ENCODE data around the gene PCYT2.

Gene PCYT2

DNA sequence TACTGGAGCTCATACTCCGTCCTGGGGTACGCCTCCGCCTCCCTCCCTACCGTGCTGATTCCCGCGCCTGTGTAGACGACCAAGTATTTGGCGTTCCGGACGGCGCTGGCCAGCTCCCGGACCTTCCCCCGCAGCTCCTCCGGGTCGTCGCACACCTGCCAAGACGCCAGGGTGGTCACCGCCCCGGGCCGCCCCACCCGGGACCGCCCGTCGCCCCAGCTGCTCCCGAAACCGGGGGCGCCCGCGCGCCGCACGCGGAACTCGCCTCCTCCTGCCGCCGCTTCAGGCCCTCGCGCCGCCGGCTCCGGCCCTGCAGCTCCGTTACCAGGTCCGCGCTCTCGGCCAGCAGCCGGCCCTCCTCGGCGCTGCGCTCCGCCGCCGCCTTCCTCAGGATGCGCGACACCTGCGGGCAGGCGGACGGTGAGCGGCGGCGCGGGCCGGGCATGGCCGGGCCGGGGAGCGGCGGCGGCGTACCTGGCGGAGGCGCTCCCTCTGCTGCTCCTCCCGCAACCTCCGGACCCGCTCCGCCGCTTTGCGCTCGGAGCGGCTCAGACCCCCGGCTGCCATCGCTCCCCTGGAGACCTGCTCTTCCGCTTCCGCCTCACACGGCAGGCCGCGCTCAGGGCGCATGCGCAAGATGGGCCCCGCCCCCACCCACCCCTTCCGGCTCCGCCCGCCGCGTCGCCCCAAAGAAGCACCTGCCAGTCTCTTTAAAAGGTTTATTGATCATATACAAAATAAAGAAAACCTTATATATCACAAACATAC is 6.5 kb upstream of the PCYT2 start, which contains the start of gene SIRT7:
Gene SIRT7 (minus strand): TSS at position 612 of the 768 bp plus-strand sequence. CDS start 45 bp downstream, at position 567.
- Histone ChIP-seq H4K20me1 (ENCODE audit: insufficient read depth, low read length) (no peaks in the 10 kb centered on the region), H3K4me1 (ENCODE audit: insufficient read depth, low read length, severe bottlenecking) (peaks cover 24% of the 10 kb centered on the region), H3K9me2 (ENCODE audit: low read depth, low read length) (no peaks in the 10 kb centered on the region), H3K79me2 (ENCODE audit: insufficient read depth, low read length) (no peaks in the 10 kb centered on the region), H3K9me3 (ENCODE audit: low read length) (no peaks in the 10 kb centered on the region), H3K9ac (ENCODE audit: low read length) (peak within 1 kb of the TSS; percentile 88), H3K36me3 (ENCODE audit: insufficient read depth, low read length) (peaks cover 56% of the 10 kb centered on the region), H2AFZ (ENCODE audit: low read length) (no peak within 1 kb of the TSS), H3K4me2 (ENCODE audit: low read length) (peak within 1 kb of the TSS; percentile 98), H3K27ac (ENCODE audit: low read depth, low read length, poor library complexity, severe bottlenecking) (no peak within 1 kb of the TSS), H3K27me3 (ENCODE audit: insufficient read depth, low read length) (no peaks in the 10 kb centered on the region), H3K4me3 (ENCODE audit: low read depth, low read length, poor library complexity, severe bottlenecking) (peak within 1 kb of the TSS; percentile 94), H3F3A (ENCODE audit: insufficient read depth, low read length) (no peaks in the 10 kb centered on the region)
- TF ChIP-seq, protein P1, sequence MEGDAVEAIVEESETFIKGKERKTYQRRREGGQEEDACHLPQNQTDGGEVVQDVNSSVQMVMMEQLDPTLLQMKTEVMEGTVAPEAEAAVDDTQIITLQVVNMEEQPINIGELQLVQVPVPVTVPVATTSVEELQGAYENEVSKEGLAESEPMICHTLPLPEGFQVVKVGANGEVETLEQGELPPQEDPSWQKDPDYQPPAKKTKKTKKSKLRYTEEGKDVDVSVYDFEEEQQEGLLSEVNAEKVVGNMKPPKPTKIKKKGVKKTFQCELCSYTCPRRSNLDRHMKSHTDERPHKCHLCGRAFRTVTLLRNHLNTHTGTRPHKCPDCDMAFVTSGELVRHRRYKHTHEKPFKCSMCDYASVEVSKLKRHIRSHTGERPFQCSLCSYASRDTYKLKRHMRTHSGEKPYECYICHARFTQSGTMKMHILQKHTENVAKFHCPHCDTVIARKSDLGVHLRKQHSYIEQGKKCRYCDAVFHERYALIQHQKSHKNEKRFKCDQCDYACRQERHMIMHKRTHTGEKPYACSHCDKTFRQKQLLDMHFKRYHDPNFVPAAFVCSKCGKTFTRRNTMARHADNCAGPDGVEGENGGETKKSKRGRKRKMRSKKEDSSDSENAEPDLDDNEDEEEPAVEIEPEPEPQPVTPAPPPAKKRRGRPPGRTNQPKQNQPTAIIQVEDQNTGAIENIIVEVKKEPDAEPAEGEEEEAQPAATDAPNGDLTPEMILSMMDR (IDR thresholded peaks at IDR 0.05; ENCODE audit: low read length): no peak
- no peak for TF ChIP-seq EZH2 (IDR thresholded peaks at IDR 0.05; ENCODE audit: borderline replicate concordance, low read length)

DNA sequence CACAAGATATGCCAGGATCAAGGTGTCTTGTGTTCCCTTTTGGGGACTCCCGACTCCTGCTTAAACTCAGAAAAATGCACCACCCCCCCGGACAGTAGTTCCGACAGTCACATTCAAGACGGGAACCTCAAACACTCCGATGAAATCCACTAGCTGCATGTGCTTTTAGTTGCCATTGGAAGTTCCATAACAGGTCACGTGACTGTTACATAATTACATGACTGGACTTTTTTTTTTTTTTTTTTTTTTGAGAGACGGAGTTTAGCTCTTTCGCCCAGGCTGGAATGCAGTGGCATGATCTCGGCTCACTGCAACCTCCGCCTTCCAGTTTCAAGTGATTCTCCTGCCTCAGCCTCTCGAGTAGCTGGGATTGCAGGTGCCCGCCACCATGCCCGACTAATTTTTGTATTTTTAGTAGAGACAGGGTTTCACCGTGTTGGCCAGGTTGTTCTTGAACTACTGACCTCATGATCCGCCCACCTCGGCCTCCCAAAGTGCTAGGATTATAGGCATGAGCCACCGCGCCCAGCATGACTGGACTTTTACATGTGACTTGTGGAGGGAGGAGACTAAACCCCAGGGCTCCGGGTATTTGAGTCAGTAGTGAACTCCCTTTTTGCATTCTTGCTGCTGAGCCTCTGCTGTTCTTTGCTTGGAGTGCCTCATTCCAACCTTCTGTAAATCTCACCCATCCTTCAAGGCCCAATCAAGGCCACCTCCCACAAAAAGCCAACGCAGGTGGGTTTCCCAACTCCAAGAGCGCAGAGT is 5.2 kb upstream of the PCYT2 start:
- Histone ChIP-seq H3K4me2 (ENCODE audit: low read length) (peak overlapping the region; percentile 98), H3F3A (ENCODE audit: insufficient read depth, low read length) (no peaks in the 10 kb centered on the region), H3K4me1 (ENCODE audit: insufficient read depth, low read length, severe bottlenecking) (peaks cover 28% of the 10 kb centered on the region), H3K9ac (ENCODE audit: low read length) (peak overlapping the region; percentile 88; the same call in 1 of the 2 replicates), H3K9me2 (ENCODE audit: low read depth, low read length) (no peaks in the 10 kb centered on the region), H3K9me3 (ENCODE audit: low read length) (no peaks in the 10 kb centered on the region), H4K20me1 (ENCODE audit: insufficient read depth, low read length) (no peaks in the 10 kb centered on the region), H3K79me2 (ENCODE audit: insufficient read depth, low read length) (no peaks in the 10 kb centered on the region), H3K36me3 (ENCODE audit: insufficient read depth, low read length) (peaks cover 57% of the 10 kb centered on the region), H3K27me3 (ENCODE audit: insufficient read depth, low read length) (no peaks in the 10 kb centered on the region), H2AFZ (ENCODE audit: low read length) (no peak overlapping the region), H3K27ac (ENCODE audit: low read depth, low read length, poor library complexity, severe bottlenecking) (no peak overlapping the region), H3K4me3 (ENCODE audit: low read depth, low read length, poor library complexity, severe bottlenecking) (peak overlapping the region; percentile 94)
- no peak for TF ChIP-seq EZH2 (IDR thresholded peaks at IDR 0.05; ENCODE audit: borderline replicate concordance, low read length)
- TF ChIP-seq, protein P1 (IDR thresholded peaks at IDR 0.05; ENCODE audit: low read length): no peak

DNA sequence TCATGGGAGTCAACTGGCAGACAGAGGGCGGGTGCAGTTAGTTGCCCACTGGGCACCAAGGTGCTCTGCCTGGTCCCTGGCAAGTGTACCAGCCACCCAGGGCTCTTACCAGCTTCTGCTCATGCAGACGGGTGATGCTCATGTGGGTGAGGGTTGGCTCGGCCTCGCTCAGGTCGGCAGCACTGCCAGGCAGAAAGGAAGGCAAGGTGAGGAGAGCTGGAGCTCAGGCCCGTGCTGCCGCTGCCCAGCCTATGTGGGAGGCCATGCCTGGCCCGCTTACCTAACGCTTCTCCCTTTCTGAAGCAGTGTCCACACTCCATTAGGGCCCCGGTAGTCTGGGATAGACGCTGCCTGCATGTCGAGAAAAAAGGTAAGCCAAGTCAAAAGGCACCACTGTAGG is 4.1 kb upstream of the PCYT2 start:
- no peak for TF ChIP-seq EZH2 (IDR thresholded peaks at IDR 0.05; ENCODE audit: borderline replicate concordance, low read length)
- TF ChIP-seq, protein P1 (IDR thresholded peaks at IDR 0.05; ENCODE audit: low read length): no peak
- no peaks in the 10 kb centered on the region for H4K20me1 ChIP-seq (ENCODE audit: insufficient read depth, low read length)
- H3K27ac ChIP-seq (ENCODE audit: low read depth, low read length, poor library complexity, severe bottlenecking): no peak overlapping the region
- no peak overlapping the region for H3K4me3 ChIP-seq (ENCODE audit: low read depth, low read length, poor library complexity, severe bottlenecking)
- no peaks in the 10 kb centered on the region for H3K79me2 ChIP-seq (ENCODE audit: insufficient read depth, low read length)
- H3F3A ChIP-seq (ENCODE audit: insufficient read depth, low read length): no peaks in the 10 kb centered on the region
- H3K4me2 ChIP-seq (ENCODE audit: low read length): no peak overlapping the region
- no peaks in the 10 kb centered on the region for H3K27me3 ChIP-seq (ENCODE audit: insufficient read depth, low read length)
- peaks cover 31% of the 10 kb centered on the region for H3K4me1 ChIP-seq (ENCODE audit: insufficient read depth, low read length, severe bottlenecking)
- H3K9ac ChIP-seq (ENCODE audit: low read length): no peak overlapping the region
- H3K9me3 ChIP-seq (ENCODE audit: low read length): no peaks in the 10 kb centered on the region
- no peaks in the 10 kb centered on the region for H3K9me2 ChIP-seq (ENCODE audit: low read depth, low read length)
- peaks cover 46% of the 10 kb centered on the region for H3K36me3 ChIP-seq (ENCODE audit: insufficient read depth, low read length)
- H2AFZ ChIP-seq (ENCODE audit: low read length): no peak overlapping the region

All from OCI-LY1 (cell line).